DOHH2 (cell line): Measurements from ENCODE around the gene SORT1.
A peak's percentile ranks its signal among the peaks of the same experiment; 100 is the strongest.
"Not testable (repeated sequence)": the region's sequence is repeated elsewhere in the genome, so short reads cannot be mapped to it uniquely, and the experiment has no call there.

Source experiments
- H3F3A ChIP-seq: fragments of 200-600 bp; sonication (generic), shearing (Covaris generic); 2 replicates; pipeline ENCODE4 v1.6.0; 2016; ENCODE audit warnings: antibody characterized with exemption, mild to moderate bottlenecking; ENCODE audit not compliant: control insufficient read depth, insufficient read depth
- H3K27ac ChIP-seq: fragments of 200-600 bp; sonication (generic); 2 replicates; pipeline ENCODE4 v1.5.1; 2014; ENCODE audit warnings: low read depth, mild to moderate bottlenecking, low read length, moderate library complexity
- H3K27me3 ChIP-seq: fragments of 200-600 bp; sonication (generic); 2 replicates; pipeline ENCODE4 v1.6.1; 2014; ENCODE audit warnings: mild to moderate bottlenecking, low read length, mixed read lengths; ENCODE audit not compliant: control insufficient read depth
- H3K36me3 ChIP-seq: fragments of 200-600 bp; sonication (generic); 2 replicates; pipeline ENCODE4 v1.6.1; 2014; ENCODE audit warnings: mild to moderate bottlenecking, low read length, moderate library complexity, mixed read lengths; ENCODE audit not compliant: control insufficient read depth
- H3K4me1 ChIP-seq: fragments of 200-600 bp; sonication (generic); 2 replicates; pipeline ENCODE4 v1.6.1; 2014; ENCODE audit warnings: mild to moderate bottlenecking, low read length, mixed read lengths; ENCODE audit not compliant: control insufficient read depth
- H3K4me2 ChIP-seq: fragments of 200-600 bp; sonication (generic); 2 replicates; pipeline ENCODE4 v1.6.0; 2014; ENCODE audit warnings: mild to moderate bottlenecking, low read length, moderate library complexity
- H3K4me3 ChIP-seq: fragments of 200-600 bp; sonication (generic); 2 replicates; pipeline ENCODE4 v1.5.1; 2014; ENCODE audit warnings: mild to moderate bottlenecking, low read length, mixed read lengths
- H3K79me2 ChIP-seq: fragments of 200-600 bp; sonication (generic); 2 replicates; pipeline ENCODE4 v1.6.1; 2014; ENCODE audit warnings: mild to moderate bottlenecking, low read length, mixed read lengths; ENCODE audit not compliant: control insufficient read depth
- H3K9me2 ChIP-seq: fragments of 200-600 bp; sonication (generic); replicated peaks from 2 replicates; pipeline ENCODE4 v1.6.1; 2014; ENCODE audit warnings: mild to moderate bottlenecking, low read length, mixed read lengths; ENCODE audit not compliant: control insufficient read depth
- H3K9me3 ChIP-seq: fragments of 200-600 bp; sonication (generic); 2 replicates; pipeline ENCODE4 v1.6.1; 2014; ENCODE audit warnings: antibody characterized with exemption, low read length, mixed read lengths; ENCODE audit not compliant: control insufficient read depth, insufficient read depth
- H4K20me1 ChIP-seq: fragments of 200-600 bp; sonication (generic); 2 replicates; pipeline ENCODE4 v1.6.0; 2014; ENCODE audit warnings: low read depth, mild to moderate bottlenecking, antibody characterized with exemption, low read length, moderate library complexity; ENCODE audit not compliant: control insufficient read depth, insufficient read depth
- EZH2phosphoT487 ChIP-seq: fragments of 200-600 bp; sonication (generic); IDR thresholded peaks from 2 replicates; pipeline ENCODE4 v1.6.1; 2017; ENCODE audit warnings: borderline replicate concordance, mild to moderate bottlenecking, antibody characterized with exemption, low read length, moderate library complexity, mixed read lengths
- TF ChIP-seq, protein P1 (sequence below): fragments of 200-600 bp; sonication (generic); IDR thresholded peaks from one replicate; pipeline ENCODE4 v1.5.1; 2014; ENCODE audit warnings: antibody characterized with exemption, mild to moderate bottlenecking, low read depth, low read length; ENCODE audit not compliant: poor library complexity, severe bottlenecking

The SORT1 gene

DNA sequence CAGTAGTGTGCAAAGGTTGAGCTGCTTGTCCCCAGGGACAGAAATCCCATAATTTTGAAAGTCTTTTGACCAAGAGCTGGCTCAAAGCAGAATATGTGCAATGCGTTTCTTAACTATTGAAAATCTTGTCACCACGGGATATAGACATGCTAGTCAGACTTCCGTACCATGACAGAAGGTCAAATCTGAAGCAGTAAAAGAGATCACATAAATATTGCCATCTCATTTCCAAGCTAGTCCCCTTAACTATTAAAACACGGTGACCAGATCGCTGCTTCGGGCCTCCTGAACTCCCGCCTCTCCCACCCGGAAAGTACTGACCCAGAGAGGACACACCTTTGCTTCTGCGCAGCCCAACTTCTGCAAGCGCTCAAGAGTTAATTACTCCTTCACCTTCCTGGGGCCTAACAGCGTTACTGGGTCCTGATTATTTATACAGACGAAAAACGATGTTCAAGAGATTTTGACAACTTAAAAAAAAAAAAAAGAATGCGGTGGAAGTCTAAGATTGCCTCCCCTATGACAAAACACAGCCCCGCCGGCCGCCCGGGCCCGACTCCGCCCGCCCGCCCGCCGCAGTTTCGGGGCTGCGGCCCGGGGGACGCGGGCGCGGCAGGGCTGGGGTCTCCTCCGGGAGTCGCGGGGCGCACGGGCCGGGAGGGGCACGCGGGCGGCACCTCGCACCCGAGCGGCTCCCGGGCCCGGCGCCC is 692 bp downstream of the SORT1 start:
- Histone ChIP-seq H4K20me1 (no peaks in the 10 kb centered on the region), H3K4me2 (peak overlapping the region; percentile 79), H3K27me3 (no peaks in the 10 kb centered on the region), H3K79me2 (peaks cover 32% of the 10 kb centered on the region), H3K9me2 (no peaks in the 10 kb centered on the region), H3K4me1 (peaks cover 47% of the 10 kb centered on the region), H3K4me3 (peak overlapping the region; percentile 76), H3K9me3 (no peaks in the 10 kb centered on the region), H3K36me3 (peaks cover 10% of the 10 kb centered on the region), H3F3A (peaks cover 42% of the 10 kb centered on the region), H3K27ac (no peak overlapping the region)
- TF ChIP-seq, protein P1, sequence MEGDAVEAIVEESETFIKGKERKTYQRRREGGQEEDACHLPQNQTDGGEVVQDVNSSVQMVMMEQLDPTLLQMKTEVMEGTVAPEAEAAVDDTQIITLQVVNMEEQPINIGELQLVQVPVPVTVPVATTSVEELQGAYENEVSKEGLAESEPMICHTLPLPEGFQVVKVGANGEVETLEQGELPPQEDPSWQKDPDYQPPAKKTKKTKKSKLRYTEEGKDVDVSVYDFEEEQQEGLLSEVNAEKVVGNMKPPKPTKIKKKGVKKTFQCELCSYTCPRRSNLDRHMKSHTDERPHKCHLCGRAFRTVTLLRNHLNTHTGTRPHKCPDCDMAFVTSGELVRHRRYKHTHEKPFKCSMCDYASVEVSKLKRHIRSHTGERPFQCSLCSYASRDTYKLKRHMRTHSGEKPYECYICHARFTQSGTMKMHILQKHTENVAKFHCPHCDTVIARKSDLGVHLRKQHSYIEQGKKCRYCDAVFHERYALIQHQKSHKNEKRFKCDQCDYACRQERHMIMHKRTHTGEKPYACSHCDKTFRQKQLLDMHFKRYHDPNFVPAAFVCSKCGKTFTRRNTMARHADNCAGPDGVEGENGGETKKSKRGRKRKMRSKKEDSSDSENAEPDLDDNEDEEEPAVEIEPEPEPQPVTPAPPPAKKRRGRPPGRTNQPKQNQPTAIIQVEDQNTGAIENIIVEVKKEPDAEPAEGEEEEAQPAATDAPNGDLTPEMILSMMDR, result no peak
- TF ChIP-seq EZH2phosphoT487, result no peak

DNA sequence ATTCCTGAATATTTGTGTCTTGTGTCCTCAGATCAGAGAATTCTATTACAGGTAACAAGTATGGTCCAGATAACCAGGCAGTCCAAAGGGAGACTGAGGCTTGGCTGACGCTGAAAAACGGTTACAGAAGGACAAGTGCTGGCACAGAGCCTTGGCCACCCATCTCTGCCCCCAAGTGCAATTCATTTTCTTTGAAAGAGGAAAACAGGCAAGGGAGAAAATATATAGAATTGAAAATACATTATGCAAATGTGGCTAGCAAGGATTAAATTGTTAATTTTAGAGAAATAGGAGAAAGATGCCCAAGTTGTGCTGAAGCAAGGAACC is 1.2 kb downstream of the SORT1 start:
- H3K4me2 ChIP-seq, result peak overlapping the region; percentile 79
- H3K9me3 ChIP-seq, result no peaks in the 10 kb centered on the region
- H3K4me1 ChIP-seq, result peaks cover 52% of the 10 kb centered on the region
- peaks cover 34% of the 10 kb centered on the region for H3K79me2 ChIP-seq
- H3K27ac ChIP-seq, result no peak overlapping the region
- H3F3A ChIP-seq, result peaks cover 38% of the 10 kb centered on the region
- peak overlapping the region; percentile 76 for H3K4me3 ChIP-seq
- no peaks in the 10 kb centered on the region for H3K27me3 ChIP-seq
- H3K36me3 ChIP-seq, result peaks cover 7% of the 10 kb centered on the region
- no peak for TF ChIP-seq EZH2phosphoT487
- TF ChIP-seq, protein P1, result no peak
- no peaks in the 10 kb centered on the region for H3K9me2 ChIP-seq
- H4K20me1 ChIP-seq, result no peaks in the 10 kb centered on the region

DNA sequence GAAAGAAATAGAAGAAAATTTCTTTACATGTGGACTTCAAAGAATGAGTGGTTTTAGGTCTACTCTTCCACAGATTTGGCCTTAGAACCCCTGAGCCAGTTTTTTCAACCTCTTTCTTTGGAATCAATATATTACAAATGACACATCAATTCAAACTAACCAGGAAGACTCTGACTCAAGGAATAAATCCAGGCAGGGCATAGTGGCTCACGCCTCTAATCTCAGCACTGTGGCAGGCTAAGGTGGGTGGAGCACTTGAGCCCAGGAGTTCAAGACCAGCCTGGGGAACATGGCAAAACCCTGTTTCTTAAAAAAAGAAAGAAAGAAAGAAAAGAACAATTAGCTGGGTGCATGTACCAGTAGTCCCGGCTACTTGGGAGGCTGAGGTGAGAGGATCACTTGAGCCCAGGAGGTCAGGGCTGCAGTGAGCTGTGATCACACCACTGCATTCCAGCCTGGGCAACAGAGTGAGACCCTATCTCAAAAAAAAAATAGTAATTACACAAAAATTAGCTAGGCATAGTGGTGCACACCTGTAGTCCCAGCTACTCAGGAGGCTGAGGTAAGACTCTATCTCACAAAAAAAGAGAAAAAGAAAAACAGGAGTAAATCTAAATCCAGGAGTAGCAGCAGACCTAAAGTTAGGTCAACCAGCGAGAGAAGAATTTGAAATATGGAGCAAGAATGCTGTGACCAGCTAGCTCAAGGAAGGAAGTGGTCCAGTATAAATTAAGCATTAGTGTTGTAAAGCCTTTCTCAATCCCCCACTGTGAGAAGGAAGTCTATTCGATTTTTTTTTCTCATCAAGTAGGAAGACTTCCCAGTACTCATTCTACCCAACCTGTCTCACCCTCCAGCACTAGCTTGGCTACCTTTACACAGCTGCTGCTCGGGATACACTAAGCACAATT is 1.9 kb downstream of the SORT1 start:
- Histone ChIP-seq H3K9me3 (no peaks in the 10 kb centered on the region), H3K79me2 (peaks cover 40% of the 10 kb centered on the region), H3K4me1 (peaks cover 59% of the 10 kb centered on the region), H3K4me2 (peak overlapping the region; percentile 79), H3K36me3 (peaks cover 1% of the 10 kb centered on the region), H3K9me2 (no peaks in the 10 kb centered on the region), H3F3A (peaks cover 32% of the 10 kb centered on the region), H3K4me3 (peak overlapping the region; percentile 76), H3K27ac (no peak overlapping the region), H4K20me1 (no peaks in the 10 kb centered on the region), H3K27me3 (no peaks in the 10 kb centered on the region)
- no peak for TF ChIP-seq EZH2phosphoT487
- TF ChIP-seq, protein P1, result no peak

DNA sequence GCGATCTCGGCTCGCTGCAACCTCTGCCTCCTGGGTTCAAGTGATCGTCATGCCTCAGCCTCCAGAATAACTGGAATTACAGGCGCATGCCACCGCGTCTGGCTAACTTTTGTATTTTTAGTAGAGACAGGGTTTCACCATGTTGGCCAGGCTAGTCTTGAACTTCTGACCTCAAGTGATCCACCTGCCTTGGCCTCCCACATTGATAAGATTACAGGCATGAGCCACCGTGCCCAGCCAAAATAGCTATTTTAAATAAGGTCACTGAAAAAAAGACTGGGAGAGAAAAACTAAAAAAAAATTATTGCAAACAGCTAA is 2.5 kb downstream of the SORT1 start:
- H3K9me3 ChIP-seq, H3K4me3 ChIP-seq, H4K20me1 ChIP-seq, H3K9me2 ChIP-seq, H3K36me3 ChIP-seq, H3K27ac ChIP-seq, H3K27me3 ChIP-seq: not testable (repeated sequence)
- H3K79me2 ChIP-seq, result peaks cover 46% of the 10 kb centered on the region
- peaks cover 65% of the 10 kb centered on the region for H3K4me1 ChIP-seq
- peaks cover 27% of the 10 kb centered on the region for H3F3A ChIP-seq
- H3K4me2 ChIP-seq, result 0 out of 2 replicates have a peak overlapping the region, but pooled peaks have one; percentile 79
